NCI-H2196 treated with DMSO at 0.1 percent for 48 hours (cell line): ENCODE data around the gene FAXDC2.
"Not testable (repeated sequence)": the region's sequence is repeated elsewhere in the genome, so short reads cannot be mapped to it uniquely, and the experiment has no call there.

ENCODE experiments used
- DNase-seq: peaks from one replicate; lab custom pipeline; 2025; ENCODE audit not compliant: unreplicated experiment; lab: John Stamatoyannopoulos, UW

The FAXDC2 gene

DNA sequence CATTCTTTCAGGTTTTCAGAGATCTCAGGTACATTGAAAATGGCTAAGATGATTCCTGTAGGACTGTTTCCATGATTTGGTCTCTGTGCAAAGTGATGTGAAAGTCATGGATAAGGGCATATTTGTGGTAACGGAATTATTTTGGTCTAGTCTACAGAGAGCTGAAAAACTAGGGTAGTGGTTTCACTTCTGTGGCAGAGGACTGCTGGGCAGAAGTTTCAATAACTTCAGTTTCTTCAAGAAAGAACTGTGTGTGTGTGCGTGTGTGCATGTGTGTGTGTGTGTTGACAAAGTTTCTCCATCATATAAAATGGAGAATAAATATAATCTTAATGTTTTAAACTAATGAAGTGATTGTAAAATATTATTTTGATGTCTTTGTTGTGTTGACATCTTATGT lies 12.4 kb upstream of the FAXDC2 start:
- DNase-seq = no peak

DNA sequence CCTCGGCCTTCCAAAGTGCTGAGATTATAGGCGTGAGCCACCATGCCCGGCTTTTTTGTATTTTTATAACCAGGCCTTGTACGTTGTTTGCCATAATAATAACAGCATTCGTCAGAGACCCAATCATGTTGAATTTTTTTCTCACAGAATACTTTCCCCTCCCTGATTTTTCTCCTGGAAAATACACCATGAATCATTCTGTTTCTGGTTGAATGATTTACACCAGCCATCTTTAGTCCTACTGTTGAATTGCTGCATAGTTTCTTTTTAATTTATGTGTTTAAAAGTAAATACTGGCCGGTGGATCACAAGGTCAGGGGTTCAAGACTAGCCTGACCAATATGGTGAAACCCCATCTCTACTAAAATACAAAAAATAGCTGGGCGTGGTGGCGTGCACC lies 11.5 kb upstream of the FAXDC2 start:
- no peak for DNase-seq

GRCh38 chr5:154860765-154861164 lies 10.4 kb upstream of the FAXDC2 start:
- DNase-seq = no peak

DNA sequence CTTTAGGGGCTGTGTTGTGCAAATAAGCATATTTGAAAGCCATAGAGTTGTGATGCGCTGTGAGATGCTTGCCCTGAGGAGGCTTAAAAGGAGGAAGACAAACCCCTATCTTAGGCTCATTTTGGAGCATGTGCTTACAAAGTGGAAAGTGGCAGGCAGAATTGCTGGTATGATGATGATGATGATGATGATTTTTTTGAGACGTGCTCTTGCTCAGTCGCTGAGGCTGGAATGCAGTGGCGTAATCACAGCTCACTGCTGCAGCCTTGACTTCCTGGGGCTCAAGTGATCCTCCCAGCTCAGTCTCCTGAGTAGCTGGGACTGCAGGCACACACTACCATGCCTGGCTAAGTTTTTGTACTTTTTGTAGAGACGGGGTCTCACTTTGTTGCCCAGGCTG lies 9.7 kb upstream of the FAXDC2 start:
- DNase-seq = no peak

- DNase-seq = no peak
Observed at GRCh38 chr5:154858972-154859871, 8.8 kb upstream of the FAXDC2 start.

DNA sequence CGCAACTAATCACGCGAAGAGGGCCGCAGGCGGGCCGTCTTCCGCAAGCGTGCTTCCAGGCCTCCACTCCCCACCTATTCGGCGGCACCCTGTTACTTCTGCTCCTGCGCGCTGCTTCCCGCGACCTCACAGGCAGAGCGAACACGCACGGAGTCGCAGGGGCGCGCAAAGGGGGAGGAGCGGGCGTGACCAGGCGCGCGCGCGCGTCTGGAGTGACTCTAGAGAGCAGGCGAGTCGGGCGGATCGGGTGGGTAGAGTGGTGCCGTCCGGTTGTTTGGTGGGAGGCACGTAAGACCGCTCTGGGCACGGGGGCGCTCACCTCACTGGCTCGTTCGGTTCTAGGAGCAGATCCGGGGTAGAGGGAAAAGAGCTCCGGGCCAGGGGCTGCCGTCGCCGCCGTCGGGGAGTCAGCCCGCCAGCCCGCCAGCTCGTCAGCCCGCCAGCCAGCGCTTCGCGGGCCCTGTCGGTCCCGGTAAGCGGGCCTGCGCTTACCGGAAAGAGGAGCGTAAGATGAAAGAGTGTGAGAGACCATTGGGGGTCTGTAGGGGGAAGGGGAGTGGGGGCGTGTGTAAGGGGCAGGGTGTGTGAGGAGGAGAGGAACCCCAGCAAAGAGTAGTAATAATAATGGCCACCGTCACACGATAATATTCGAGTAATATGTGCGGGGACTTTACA lies 8.0 kb upstream of the FAXDC2 start, which contains the start of gene CNOT8:
Gene CNOT8, plus strand, starts transcription at position 331 of the 675 bp plus-strand sequence. CDS start 4,652 bp downstream, outside the sequence.
- peak; percentile 95 for DNase-seq

- peak; percentile 95 for DNase-seq
Observed at GRCh38 chr5:154857530-154858296, 7.3 kb upstream of the FAXDC2 start.

DNA sequence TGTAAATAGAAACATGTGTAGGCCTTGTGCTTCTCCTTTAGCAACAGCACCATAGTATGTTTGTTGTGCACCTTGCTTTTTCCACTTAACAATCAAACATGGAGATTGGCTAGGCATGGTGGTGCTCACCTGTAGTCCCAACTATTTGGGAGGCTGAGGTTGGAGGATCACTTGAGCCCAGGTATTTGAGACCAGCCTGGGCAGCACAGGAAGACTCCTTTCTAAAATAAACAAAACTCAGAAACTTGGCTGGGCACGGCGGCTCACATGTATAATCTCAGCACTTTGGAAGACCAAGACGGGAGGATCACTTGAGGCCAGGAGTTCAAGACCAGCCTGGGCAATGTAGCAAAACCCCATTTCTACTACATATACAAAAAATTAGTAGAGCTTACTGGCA lies 948 bp upstream of the FAXDC2 start:
- no peak for DNase-seq

DNA sequence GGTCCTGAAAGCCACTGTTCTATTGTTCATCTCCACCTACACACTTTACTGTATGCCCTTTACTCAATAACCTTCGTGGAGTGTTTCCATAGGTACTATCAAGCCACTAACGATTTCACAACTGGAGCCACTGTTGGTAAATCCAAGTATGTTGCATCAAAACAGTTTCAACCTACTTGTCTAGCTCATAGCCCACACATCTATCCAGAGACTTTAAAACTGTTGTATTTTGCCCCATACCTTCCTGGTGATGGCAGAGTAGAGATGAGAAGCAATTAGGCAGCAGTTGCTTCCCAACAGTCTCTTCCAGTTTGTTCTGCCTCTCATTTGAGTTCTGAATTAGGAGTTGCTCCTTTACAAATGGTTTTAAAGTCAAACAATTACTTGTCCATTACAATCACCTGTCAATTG lies 607 bp downstream of the FAXDC2 start:
- DNase-seq = no peak

GRCh38 chr5:154849264-154849785 lies 1.1 kb downstream of the FAXDC2 start:
- DNase-seq = no peak

DNA sequence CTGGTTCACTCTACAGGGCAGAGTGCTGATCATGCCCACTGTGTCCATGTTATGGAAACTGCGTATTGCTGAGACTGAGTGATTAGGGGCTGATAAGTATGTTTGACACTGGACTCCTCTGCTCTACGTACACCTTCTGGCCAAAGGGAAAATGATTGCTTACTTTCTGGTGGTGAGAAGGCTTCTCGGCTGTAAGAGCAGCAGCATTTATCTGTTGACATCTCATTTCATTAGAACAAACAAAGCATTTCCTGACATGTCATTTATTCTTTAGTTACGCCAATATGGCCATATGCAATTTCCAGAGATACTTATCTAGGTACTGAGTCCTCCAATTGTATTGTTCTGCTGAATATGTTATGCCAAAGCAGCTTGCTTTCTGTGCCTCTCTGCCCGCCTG lies 5.6 kb downstream of the FAXDC2 start:
- DNase-seq = no peak

- no peak for DNase-seq
Observed at GRCh38 chr5:154842689-154843530, 7.5 kb downstream of the FAXDC2 start.

GRCh38 chr5:154841273-154841661 lies 9.1 kb downstream of the FAXDC2 start:
- DNase-seq = no peak

DNA sequence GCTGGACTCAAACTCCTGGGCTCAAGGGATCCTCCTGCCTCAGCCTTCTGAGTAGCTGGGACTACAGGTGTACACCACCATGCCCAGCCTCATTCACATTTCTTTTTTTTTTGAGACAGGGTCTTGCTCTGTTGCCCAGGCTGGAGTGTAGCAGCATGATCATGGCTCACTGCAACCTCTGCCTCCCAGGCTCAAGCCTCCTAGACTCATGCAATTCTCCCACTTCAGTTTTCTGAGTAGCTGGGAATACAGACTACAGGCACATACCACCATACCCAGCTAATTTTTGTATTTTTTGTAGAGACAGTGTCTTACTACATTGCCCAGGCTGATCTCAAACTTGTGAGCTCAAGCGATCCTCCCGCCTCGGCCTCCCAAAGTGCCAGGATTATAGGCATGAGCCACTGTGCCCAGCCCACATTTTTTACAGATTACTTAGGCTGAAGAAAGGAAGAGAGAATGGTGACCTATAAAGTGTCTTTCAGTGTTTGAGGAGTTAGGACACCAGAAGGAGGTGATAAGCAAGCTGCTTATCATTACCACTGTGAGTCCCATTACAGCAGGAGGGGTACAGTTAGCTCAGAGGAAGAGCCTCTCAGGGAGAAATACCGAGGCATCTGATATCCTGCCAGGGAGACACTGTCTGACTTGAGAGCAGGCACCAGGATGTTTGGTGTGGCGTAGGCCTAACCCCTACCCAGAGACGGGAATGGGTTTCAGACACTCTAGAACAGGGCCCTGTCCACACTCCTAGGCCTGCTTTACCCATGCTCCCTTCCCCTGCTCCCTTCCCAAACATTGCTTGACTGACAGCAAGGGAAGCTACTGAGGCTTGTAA lies 9.7 kb downstream of the FAXDC2 start:
- DNase-seq = no peak

DNA sequence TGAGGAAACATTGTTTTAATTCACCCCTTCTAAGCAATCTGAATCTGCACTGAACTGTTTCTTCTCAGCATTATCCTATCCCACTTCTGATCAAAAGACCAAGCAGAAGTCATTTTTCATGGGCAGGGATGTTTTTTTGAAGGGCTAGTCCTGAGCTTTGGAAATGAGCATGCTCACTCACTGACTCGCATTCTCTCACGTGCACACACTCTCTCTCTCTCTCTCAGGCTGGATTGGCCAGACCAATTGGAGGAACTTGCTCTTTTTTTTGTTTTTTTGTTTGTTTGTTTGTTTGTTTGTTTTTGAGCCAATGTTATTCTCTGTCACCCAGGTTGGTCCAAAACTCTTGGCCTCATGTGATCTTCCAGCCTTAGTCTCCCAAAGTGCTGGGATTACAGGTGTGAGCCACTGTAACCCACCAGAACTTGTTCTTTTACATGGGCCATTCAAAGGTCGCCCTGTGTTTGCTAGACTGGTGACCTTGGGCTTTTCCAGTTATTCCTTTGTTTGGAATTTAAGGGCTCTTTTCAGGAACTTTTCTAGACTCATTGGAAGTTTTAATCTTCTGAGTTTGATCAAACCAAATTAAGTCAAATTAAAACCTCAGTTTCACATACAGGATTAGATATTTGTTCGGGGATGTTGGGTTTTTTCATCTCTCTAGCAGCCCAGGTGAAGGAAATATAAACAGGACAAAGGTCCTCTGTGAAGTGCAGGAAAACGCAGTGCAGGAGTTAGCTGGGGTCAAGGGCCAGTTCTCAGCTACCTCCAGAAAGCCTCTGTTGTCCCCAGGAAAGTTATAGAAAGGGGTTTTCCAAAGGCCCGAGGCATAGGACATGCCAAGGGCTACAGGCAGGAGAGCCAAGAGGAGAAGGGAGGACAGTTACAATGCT lies 13.1 kb downstream of the FAXDC2 start:
- no peak for DNase-seq

DNA sequence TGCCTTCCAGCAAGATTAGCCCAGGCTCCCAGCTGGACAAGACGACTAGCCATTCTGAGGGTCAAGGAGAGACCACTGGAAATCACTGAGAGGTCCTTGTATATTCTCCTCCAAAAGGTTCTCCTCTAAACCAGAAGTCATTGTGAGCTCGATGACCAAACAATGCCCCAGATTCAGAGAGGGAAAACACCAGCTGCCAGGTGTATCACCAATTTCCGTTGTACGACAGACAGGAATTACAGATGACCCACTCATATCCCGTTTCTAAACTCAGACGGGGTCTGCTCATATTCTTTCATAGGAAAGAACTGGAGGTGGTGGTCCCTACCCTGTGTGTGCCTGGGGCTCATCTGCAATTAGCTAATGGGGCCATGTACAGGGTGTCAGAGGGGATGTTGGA lies 14.2 kb downstream of the FAXDC2 start:
- no peak for DNase-seq

DNA sequence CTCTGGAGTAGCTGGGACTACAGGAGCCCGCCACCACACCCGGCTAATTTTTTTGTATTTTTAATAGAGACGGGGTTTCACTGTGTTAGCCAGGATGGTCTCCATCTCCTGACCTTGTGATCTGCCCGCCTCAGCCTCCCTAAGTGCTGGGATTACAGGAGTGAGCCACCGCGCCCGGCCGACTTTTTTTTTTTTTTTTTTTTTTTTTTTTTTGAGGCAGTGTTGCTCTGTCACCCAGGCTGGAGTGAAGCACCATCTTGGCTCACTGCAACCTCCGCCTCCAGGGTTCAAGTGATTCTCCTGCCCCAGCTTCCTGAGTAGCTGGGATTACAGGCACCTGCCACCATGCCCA lies 14.7 kb downstream of the FAXDC2 start:
- DNase-seq = not testable (repeated sequence)

- no peak for DNase-seq
Observed at GRCh38 chr5:154834053-154834452, 16.4 kb downstream of the FAXDC2 start.

DNA sequence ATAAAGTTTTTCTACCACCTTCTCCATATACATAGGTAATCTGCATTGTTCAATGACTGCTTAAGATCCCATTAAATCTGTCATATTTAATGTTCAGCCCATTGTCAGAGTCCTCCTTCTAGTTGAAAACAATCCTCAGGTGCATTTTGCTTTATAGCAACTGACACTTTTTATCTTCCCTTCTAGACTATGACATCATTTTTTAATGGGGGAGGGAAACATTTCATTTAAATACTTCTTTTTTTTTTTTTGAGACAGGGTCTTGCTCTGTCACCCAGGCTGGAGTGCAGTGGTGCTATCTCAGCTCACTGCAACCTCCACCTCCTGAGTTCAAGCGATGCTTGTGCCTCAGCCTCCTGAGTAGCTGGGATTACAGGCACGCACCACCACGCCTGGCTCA lies 17.6 kb downstream of the FAXDC2 start:
- DNase-seq = not testable (repeated sequence)
